Neural crest cell (in vitro differentiated cells): ENCODE measurements around the gene GPATCH3. TPM values are rescaled to one million over a fixed set of nuclear protein-coding genes. Genes with fewer than 3 reads are reported as not detected.

ENCODE experiments used
- DNase-seq: peaks from one replicate; pipeline ENCODE4 v3.0.0; 2021; ENCODE audit warnings: low read depth, mixed read lengths, low spot score
- H3K27ac Mint-ChIP-seq: one replicate; pipeline ENCODE4 v1.8.0; 2021; ENCODE audit warnings: mild to moderate bottlenecking, mixed read lengths; ENCODE audit not compliant: unreplicated experiment
- H3K27me3 Mint-ChIP-seq: 2 replicates; pipeline ENCODE4 v1.8.0; 2021; ENCODE audit warnings: low read depth, mild to moderate bottlenecking, mixed read lengths
- H3K36me3 Mint-ChIP-seq: 2 replicates; pipeline ENCODE4 v1.8.0; 2021; ENCODE audit warnings: low read depth, mild to moderate bottlenecking, mixed read lengths
- H3K4me1 Mint-ChIP-seq: 2 replicates; pipeline ENCODE4 v1.8.0; 2021; ENCODE audit warnings: mixed read lengths
- H3K4me3 Mint-ChIP-seq: one replicate; pipeline ENCODE4 v1.8.0; 2021; ENCODE audit warnings: mild to moderate bottlenecking, mixed read lengths
- H3K9me3 Mint-ChIP-seq: 2 replicates; pipeline ENCODE4 v1.8.0; 2021; ENCODE audit warnings: mixed read lengths
- CTCF ChIP-seq: fragments of 200-600 bp; sonication (generic); conservative IDR thresholded peaks from 2 replicates; pipeline ENCODE4 v1.5.0; 2021; ENCODE audit warnings: antibody characterized with exemption, mild to moderate bottlenecking
- total RNA-seq: library from RNA; stranded (reverse); gene quantifications from 2 replicates; pipeline ENCODE4 v1.2.1, GENCODE V29; 2021

The GPATCH3 gene
- total RNA-seq, 1 donor from 2014 or later = 21.3 TPM

- peak within 1 kb of the TSS; percentile 98 for H3K27ac Mint-ChIP-seq
- no peak for TF ChIP-seq CTCF
- H3K27me3 Mint-ChIP-seq = no peaks in the 10 kb centered on the region
- H3K4me1 Mint-ChIP-seq = peaks cover 29% of the 10 kb centered on the region
- DNase-seq = peak; percentile 88
- peak within 1 kb of the TSS; percentile 90 for H3K4me3 Mint-ChIP-seq
- peaks cover 3% of the 10 kb centered on the region for H3K9me3 Mint-ChIP-seq
- peaks cover 9% of the 10 kb centered on the region for H3K36me3 Mint-ChIP-seq
These were observed 21.5 kb upstream of the GPATCH3 start, which contains the start of gene NUDC for GRCh38 chr1:26921540-26922430. Gene NUDC, plus strand, starts transcription at chr1:26921743. Its CDS starts 106 bp downstream, at chr1:26921849.

DNA sequence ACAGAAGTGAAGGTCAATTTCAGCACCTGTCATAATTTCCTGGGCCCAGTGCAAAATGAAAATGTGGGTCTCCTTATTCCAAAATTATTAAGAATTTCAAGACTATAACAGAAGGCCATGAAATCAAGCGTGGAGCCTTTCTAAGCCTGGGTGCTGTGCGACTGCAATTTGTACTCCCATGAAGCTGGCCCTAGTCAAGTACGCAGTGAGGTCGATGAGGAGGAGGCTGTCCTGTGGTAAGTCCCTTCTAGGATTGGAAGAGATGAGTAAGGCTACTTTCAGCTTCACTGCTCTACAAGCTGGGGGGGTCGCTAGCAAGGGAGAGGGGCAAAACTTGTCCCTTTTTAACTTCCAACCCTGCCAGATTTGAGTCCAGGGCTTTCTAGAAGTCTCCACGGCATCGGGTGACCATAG lies 20.9 kb upstream of the GPATCH3 start:
- Mint-ChIP-seq H3K9me3 (peaks cover 3% of the 10 kb centered on the region), H3K4me1 (peaks cover 29% of the 10 kb centered on the region), H3K27ac (peak overlapping the region; percentile 98), H3K4me3 (peak overlapping the region; percentile 90), H3K27me3 (no peaks in the 10 kb centered on the region), H3K36me3 (peaks cover 7% of the 10 kb centered on the region)
- no peak for TF ChIP-seq CTCF
- DNase-seq = no peak

- no peak overlapping the region for H3K4me3 Mint-ChIP-seq
- no peak overlapping the region for H3K27ac Mint-ChIP-seq
- H3K4me1 Mint-ChIP-seq = peaks cover 2% of the 10 kb centered on the region
- no peaks in the 10 kb centered on the region for H3K36me3 Mint-ChIP-seq
- H3K27me3 Mint-ChIP-seq = peaks cover 7% of the 10 kb centered on the region
- TF ChIP-seq CTCF = no peak
- DNase-seq = no peak
- H3K9me3 Mint-ChIP-seq = peaks cover 1% of the 10 kb centered on the region
These were observed 15.1 kb upstream of the GPATCH3 start for GRCh38 chr1:26915204-26915842.

GRCh38 chr1:26913754-26914619 lies 13.7 kb upstream of the GPATCH3 start, which contains the start of gene NR0B2:
Gene NR0B2, minus strand, starts transcription at chr1:26913975. Its CDS starts 35 bp downstream, at chr1:26913940.
- no peak for TF ChIP-seq CTCF
- Mint-ChIP-seq H3K4me3 (no peak within 1 kb of the TSS), H3K9me3 (no peaks in the 10 kb centered on the region), H3K4me1 (no peaks in the 10 kb centered on the region), H3K36me3 (no peaks in the 10 kb centered on the region), H3K27ac (peak within 1 kb of the TSS; percentile 19), H3K27me3 (peaks cover 13% of the 10 kb centered on the region)
- no peak for DNase-seq

DNA sequence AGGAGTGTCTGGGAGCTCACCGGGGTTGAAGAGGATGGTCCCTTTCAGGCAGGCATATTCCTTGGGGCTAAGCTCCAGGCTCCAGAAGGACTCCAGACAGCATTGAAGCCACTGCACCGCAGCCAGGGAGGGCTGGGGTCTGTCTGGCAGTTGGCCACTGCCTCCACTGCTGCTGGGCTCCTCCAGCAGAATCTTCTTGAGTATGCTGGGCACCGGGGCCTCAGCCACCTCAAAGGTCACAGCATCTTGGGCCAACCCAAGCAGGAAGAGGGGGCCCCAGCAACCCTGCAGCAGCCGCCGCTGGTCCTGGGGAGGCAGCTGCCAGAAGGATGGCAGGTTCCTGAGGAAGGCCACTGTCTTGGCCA lies 13.1 kb upstream of the GPATCH3 start:
- peaks cover 13% of the 10 kb centered on the region for H3K27me3 Mint-ChIP-seq
- no peaks in the 10 kb centered on the region for H3K9me3 Mint-ChIP-seq
- no peak for TF ChIP-seq CTCF
- H3K27ac Mint-ChIP-seq = no peak overlapping the region
- DNase-seq = no peak
- H3K4me3 Mint-ChIP-seq = no peak overlapping the region
- no peaks in the 10 kb centered on the region for H3K4me1 Mint-ChIP-seq
- H3K36me3 Mint-ChIP-seq = no peaks in the 10 kb centered on the region
